ENCODE measurements around the gene PRIM2. TPM values are rescaled to one million over a fixed set of nuclear protein-coding genes. Genes with fewer than 3 reads are reported as not detected.
A peak's percentile ranks its signal among the peaks of the same experiment; 100 is the strongest.
"Not testable (repeated sequence)": the region's sequence is repeated elsewhere in the genome, so short reads cannot be mapped to it uniquely, and the experiment has no call there.

Gene PRIM2
- total RNA-seq, 1 donor from 2014 or later: 4.3 TPM

DNA sequence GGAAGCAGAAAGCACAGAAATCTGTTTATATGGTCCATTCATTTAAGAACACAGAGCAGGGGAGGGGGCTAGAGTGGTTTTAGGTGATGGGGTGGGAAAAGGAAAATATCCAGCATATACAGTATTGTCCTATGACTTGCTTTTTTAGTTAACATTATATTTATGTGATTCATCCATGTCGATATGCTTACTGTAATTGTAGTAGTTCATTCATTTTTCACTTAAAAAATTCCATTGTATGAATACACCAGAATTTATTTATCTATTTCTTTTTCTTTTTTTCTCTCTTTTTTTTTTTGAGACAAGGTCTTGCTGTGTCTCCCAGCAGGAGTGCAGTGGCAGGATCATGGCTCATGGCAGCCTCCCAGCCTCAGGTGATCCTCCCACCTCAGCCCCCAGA is 9.6 kb upstream of the PRIM2 start:
- ATAC-seq (no peak), DNase-seq (ENCODE audit: low spot score) (no peak)

GRCh38 chr6:57308755-57309154 is 8.7 kb upstream of the PRIM2 start:
- not testable (repeated sequence) for DNase-seq (ENCODE audit: low spot score); ATAC-seq

DNA sequence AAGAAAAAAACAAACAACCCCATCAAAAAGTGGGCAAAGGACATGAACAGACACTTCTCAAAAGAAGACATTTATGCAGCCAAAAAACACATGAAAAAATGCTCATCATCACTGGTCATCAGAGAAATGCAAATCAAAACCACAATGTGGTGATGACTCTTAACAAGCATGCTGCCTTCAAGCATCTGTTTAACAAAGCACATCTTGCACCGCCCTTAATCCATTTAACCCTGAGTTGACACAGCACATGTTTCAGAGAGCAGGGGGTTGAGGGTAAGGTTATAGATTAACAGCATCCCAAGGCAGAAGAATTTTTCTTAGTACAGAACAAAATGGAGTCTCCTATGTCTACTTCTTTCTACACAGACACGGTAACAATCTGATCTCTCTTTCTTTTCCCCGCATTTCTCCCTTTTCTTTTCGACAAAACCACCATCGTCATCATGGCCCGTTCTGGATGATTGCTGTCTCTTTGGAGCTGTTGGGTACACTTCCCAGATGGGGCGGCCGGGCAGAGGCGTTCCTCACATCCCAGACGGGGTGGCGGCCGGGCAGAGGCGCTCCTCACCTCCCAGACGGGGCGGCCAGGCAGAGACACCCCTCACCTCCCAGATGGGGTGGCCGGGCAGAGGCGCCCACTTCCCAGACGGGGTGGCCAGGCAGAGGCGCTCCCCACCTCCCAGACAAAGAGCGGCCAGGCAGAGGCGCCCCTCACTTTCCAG is 7.2 kb upstream of the PRIM2 start:
- ATAC-seq; DNase-seq (ENCODE audit: low spot score): not testable (repeated sequence)

GRCh38 chr6:57310817-57311157 is 6.6 kb upstream of the PRIM2 start:
- DNase-seq (ENCODE audit: low spot score) (no peak), ATAC-seq (no peak)

DNA sequence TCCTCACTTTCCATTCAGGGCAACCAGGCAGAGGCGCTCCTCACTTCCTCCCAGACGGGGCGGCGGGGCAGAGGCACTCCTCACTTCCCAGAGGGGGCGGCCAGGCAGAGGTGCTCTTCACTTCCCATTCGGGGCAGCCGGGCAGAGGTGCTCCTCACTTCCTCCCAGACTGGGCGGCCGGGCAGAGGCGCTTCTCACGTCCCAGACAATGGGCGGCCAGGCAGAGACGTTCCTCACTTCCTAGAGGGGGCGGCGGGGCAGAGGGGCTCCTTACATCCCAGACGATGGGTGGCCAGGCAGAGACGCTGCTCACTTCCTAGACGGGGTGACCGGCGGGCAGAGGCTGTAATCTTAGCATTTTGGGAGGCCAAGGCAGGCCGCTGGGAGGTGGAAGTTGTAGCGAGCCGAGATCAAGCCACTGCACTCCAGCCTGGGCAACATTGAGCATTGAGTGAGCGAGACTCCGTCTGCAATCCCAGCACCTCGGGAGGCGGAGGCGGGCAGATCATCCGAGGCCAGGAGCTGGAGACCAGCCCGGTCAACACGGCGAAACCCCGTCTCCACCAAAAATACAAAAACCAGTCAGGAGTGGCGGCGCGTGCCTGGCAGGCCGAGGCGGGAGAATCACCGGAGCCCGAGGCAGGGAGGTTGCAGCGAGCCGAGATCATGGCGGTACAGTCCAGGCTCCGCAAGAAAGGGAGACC is 6.0 kb upstream of the PRIM2 start:
- not testable (repeated sequence) for ATAC-seq; DNase-seq (ENCODE audit: low spot score)

GRCh38 chr6:57312004-57312345 is 5.5 kb upstream of the PRIM2 start:
- ATAC-seq: no peak
- no peak for DNase-seq (ENCODE audit: low spot score)

GRCh38 chr6:57313009-57313408 is 4.4 kb upstream of the PRIM2 start:
- ATAC-seq: no peak
- no peak for DNase-seq (ENCODE audit: low spot score)

GRCh38 chr6:57313711-57314471 is 3.5 kb upstream of the PRIM2 start:
- ATAC-seq (no peak), DNase-seq (ENCODE audit: low spot score) (no peak)

GRCh38 chr6:57315111-57315510 is 2.3 kb upstream of the PRIM2 start:
- DNase-seq (ENCODE audit: low spot score) (no peak), ATAC-seq (no peak)

DNA sequence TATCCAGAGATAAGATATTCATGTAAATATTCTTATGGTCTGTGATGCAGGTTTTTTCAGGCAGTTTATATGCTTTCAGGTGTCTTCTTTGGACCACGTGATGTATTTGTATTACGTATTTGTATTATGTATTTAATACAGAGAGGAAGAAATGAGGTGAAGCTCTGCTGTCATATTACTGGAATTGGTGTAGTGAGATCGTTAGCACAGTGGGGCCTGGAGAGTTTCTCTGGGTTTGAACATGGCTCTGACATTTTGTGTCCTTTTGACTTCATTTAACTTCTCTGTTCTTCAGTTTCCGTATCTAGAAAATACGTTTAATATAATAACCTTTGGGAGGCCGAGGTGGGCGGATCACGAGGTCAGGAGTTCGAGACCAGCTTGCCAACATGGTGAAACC is 1.6 kb upstream of the PRIM2 start:
- DNase-seq (ENCODE audit: low spot score) (no peak), ATAC-seq (no peak)

GRCh38 chr6:57316581-57317059 is 810 bp upstream of the PRIM2 start:
- ATAC-seq: peak; percentile 93
- peak; percentile 86 for DNase-seq (ENCODE audit: low spot score)

DNA sequence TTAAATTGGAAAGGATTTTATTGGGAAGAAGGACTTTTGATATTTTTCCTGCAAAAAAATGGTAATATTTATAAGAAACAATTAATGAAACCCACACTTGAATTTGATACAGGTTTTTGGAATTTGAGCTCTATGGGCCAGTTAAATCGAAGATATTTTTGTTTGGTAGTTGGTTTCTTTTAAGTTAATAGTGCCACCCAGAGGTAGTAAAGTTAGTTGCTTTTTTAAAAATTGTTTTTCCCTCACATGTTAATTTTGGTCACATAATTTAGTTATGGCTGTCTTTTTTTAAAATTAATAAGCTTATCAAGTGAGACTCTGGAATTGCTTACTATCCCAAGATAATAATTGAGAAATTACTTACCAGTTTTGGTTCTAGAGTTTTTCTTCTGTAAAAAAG is 7.1 kb downstream of the PRIM2 start:
- DNase-seq (ENCODE audit: low spot score): no peak
- ATAC-seq: peak; percentile 47

- DNase-seq (ENCODE audit: low spot score) (no peak), ATAC-seq (no peak)
Observed at GRCh38 chr6:57327311-57327710, 9.9 kb downstream of the PRIM2 start.

GRCh38 chr6:57328074-57328473 is 10.6 kb downstream of the PRIM2 start:
- ATAC-seq (no peak), DNase-seq (ENCODE audit: low spot score) (no peak)

DNA sequence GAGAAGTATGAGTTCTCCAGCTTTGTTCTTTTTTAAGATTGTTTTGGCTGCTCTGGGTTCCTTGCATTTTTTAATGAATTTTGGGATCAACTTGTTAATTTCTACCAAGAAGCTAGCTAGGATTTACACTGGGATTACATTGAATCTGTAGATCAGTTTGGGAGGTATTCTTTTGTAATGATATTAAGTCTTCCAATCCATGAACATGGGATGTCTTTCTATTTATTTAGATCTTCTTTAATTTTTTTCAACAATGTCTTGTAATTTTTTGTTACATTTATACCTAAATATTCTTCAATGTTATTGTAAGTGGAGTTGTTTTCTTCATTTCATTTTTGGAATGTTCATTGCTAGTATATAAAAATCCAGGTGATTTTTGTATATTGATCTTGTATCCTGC is 12.5 kb downstream of the PRIM2 start:
- no peak for DNase-seq (ENCODE audit: low spot score)
- ATAC-seq: no peak

DNA sequence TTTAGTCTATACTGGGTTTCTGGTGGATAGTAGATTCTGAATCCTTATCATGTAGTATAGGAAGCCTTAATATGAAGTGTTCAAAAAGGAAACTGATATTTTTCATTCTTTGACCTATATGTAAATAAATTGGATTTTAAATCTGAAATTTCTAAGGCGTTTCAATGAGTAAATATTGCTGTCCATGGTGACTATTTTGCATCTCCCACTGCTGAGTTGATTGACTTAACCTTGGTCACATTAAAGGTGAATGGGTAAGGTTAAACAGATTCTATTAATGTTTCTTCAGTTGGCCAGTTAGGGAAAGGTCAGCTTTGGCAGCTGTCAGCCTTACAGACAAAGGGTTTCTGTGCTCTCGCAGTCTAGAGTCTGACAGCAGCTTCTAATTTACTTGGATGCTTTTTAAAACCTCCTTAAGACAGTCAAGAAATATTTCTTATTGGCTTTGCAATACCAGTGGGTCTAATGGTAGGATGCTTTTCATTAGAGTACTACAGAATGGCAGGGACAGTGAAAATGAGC is 24.8 kb downstream of the PRIM2 start:
- DNase-seq (ENCODE audit: low spot score) (no peak), ATAC-seq (no peak)

GRCh38 chr6:57343342-57343741 is 25.9 kb downstream of the PRIM2 start:
- ATAC-seq; DNase-seq (ENCODE audit: low spot score): not testable (repeated sequence)

GRCh38 chr6:57346715-57347114 is 29.3 kb downstream of the PRIM2 start:
- ATAC-seq; DNase-seq (ENCODE audit: low spot score): not testable (repeated sequence)

DNA sequence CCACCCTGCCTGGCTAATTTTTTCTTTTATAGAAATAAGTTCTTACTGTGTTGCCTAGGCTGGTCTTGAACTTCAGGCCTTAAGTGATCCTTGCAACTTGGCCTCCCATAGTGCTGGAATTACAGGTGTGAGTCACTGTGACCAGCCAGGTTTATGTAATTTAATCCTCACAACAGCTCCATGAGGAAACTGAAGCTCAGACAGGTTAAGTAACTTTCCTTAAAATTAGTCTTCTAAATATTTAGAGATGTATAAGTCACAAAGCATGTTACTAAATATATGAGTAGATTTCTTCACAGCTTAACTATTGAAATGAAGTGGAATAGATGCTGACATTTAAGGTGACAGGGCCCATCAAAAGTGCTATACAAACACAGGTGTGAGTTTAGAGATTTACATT is 30.2 kb downstream of the PRIM2 start:
- not testable (repeated sequence) for ATAC-seq; DNase-seq (ENCODE audit: low spot score)

DNA sequence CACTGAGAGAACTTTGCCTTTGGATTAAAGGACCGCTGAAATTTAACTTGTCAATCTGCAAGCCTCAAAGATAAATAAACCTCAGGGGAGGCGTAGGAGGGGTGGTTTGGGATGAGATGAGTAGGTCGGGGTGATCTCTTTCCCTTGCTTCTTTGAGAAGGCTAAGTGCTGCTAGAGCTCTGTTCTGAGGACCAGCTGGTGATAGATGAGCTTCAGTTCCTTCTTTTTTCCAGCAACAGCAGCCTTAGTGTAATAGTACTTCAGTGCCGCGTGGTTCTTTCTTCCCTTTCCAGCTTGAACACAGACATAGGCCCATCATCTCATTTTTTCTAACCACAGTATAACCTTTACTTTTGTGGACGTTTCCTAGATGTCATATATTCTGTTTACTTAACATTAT is 33.0 kb downstream of the PRIM2 start:
- not testable (repeated sequence) for DNase-seq (ENCODE audit: low spot score)

GRCh38 chr6:57352596-57352995 is 35.2 kb downstream of the PRIM2 start:
- not testable (repeated sequence) for DNase-seq (ENCODE audit: low spot score); ATAC-seq

More for the DNA sequence above, 33.0 kb downstream of the PRIM2 start:
- not testable (repeated sequence) for ATAC-seq
